Fibroblast of lung (primary cell): Measurements from ENCODE around the gene COL11A2. TPM values are rescaled to one million over a fixed set of nuclear protein-coding genes. Genes with fewer than 3 reads are reported as not detected.
A peak's percentile ranks its signal among the peaks of the same experiment; 100 is the strongest.

ENCODE experiments used
- DNase-seq, 2 donors: peaks; one replicate each; pipeline versions ENCODE4 v3.0.0 to v3.0.0-alpha.2; 2010; ENCODE audit warnings: low read depth in 2 of 2
- H2AFZ ChIP-seq: 2 replicates; pipeline ENCODE4 v1.5.1; 2012; ENCODE audit warnings: low read length, control low read depth, inconsistent platforms
- H3K27ac ChIP-seq: 2 replicates; pipeline ENCODE4 v1.5.1; 2011; ENCODE audit warnings: low read length, control low read depth; ENCODE audit not compliant: insufficient read depth
- H3K27me3 ChIP-seq: 2 replicates; pipeline ENCODE4 v1.5.1; 2011; ENCODE audit warnings: mild to moderate bottlenecking, low read length; ENCODE audit not compliant: control insufficient read depth, insufficient read depth
- H3K36me3 ChIP-seq: 2 replicates; pipeline ENCODE4 v1.5.1; 2011; ENCODE audit warnings: low read length; ENCODE audit not compliant: control insufficient read depth, insufficient read depth
- H3K4me1 ChIP-seq: 2 replicates; pipeline ENCODE4 v1.5.1; 2011; ENCODE audit warnings: low read length; ENCODE audit not compliant: control insufficient read depth, insufficient read depth; ENCODE audit errors: extremely low read depth
- H3K4me2 ChIP-seq: 2 replicates; pipeline ENCODE4 v1.5.1; 2011; ENCODE audit warnings: low read length, control low read depth; ENCODE audit not compliant: insufficient read depth; ENCODE audit errors: extremely low read depth
- H3K4me3 ChIP-seq, 4 experiments: fragments of 200-600 bp in 1 of 4; sonication (generic) in 1 of 4; replicated peaks in 1 of 4; 2 replicates each; pipeline ENCODE4 v1.5.1; 2011 to 2016; ENCODE audit warnings: low read length in 4 of 4, low read depth in 3 of 4, mild to moderate bottlenecking in 3 of 4, control low read depth in 2 of 4, inconsistent platforms in 1 of 4, mixed read lengths in 1 of 4; ENCODE audit not compliant: insufficient read depth in 1 of 4; ENCODE audit errors: control extremely low read depth in 1 of 4
- H3K79me2 ChIP-seq: 2 replicates; pipeline ENCODE4 v1.5.1; 2012; ENCODE audit warnings: mild to moderate bottlenecking, low read length, inconsistent platforms; ENCODE audit not compliant: control insufficient read depth, insufficient read depth
- H3K9ac ChIP-seq: 2 replicates; pipeline ENCODE4 v1.5.1; 2011; ENCODE audit warnings: mild to moderate bottlenecking, low read length, control low read depth; ENCODE audit not compliant: insufficient read depth
- H3K9me3 ChIP-seq: 2 replicates; pipeline ENCODE4 v1.5.1; 2012; ENCODE audit warnings: low read depth, low read length; ENCODE audit not compliant: control insufficient read depth, insufficient read depth
- H4K20me1 ChIP-seq: 2 replicates; pipeline ENCODE4 v1.5.1; 2011; ENCODE audit warnings: low read length; ENCODE audit not compliant: control insufficient read depth, insufficient read depth; ENCODE audit errors: extremely low read depth
- EZH2 ChIP-seq: IDR thresholded peaks from 2 replicates; pipeline ENCODE4 v1.5.1; 2012; ENCODE audit warnings: low read length, control low read depth, mild to moderate bottlenecking; ENCODE audit errors: missing control alignments
- polyA plus RNA-seq, 2 donors: library from polyadenylated mRNA; depleted of rRNA in 1 of 2; stranded (reverse) in 1 of 2; unstranded in 1 of 2; fragments of >200 nt; gene quantifications; 2 replicates each; pipeline ENCODE4 v1.2.1, GENCODE V29; 2011 to 2012; ENCODE audit warnings: missing spikeins in 1 of 2
- total RNA-seq: library from RNA; depleted of rRNA; stranded (reverse); fragments of >200 nt; gene quantifications from 2 replicates; pipeline ENCODE4 v1.2.1, GENCODE V29; 2014
- TF ChIP-seq, protein P1 (sequence below), 2 donors: IDR thresholded peaks in 1 of 2; conservative IDR thresholded peaks in 1 of 2; 1 replicate in 1 of 2; 2 replicates in 1 of 2; pipeline ENCODE4 v1.5.1; 2011 to 2012; ENCODE audit warnings: low read length in 2 of 2, control low read depth in 1 of 2, inconsistent platforms in 1 of 2, low read depth in 1 of 2, mild to moderate bottlenecking in 1 of 2

Gene COL11A2
- total and polyA plus RNA-seq, 2 donors (not counting 1 experiment from before 2014, with no cell fraction given) = 0.17 TPM

DNA sequence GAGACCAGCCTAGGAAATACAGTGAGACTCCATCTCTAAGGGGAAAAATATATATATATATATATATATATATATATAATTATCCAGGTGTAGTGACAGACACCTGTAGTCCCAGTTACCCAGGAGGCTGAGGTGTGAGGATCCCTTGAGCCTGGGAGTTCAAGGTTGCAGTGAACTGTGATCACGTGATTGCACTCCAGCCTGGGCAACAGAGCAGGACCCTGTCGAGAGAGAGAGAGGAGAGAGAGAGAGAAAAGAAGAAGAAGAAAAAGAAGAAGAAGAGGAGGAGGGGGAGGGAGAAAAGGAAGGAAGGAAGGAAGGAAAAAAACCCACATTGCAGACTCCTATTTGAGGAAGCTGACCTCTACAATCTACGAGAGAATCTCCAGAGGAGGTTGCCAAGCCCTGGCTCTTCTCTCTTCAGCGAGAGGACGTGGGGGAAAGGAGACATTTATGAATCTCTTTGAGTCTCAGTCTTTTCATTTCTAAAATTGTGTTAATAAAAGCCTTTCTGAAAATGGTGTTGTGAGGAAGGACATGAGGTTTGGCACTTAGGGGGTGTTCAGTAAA, 49.7 kb downstream of the COL11A2 start:
- Histone ChIP-seq H4K20me1 (no peaks in the 10 kb centered on the region), H3K4me1 (no peaks in the 10 kb centered on the region), H3K4me2 (no peak overlapping the region), H3K27ac (no peak overlapping the region), H3K9me3 (no peaks in the 10 kb centered on the region), H2AFZ (no peak overlapping the region), H3K36me3 (no peaks in the 10 kb centered on the region), H3K27me3 (peaks cover 14% of the 10 kb centered on the region), H3K9ac (no peak overlapping the region), H3K4me3 (no peak overlapping the region), H3K79me2 (no peaks in the 10 kb centered on the region)
- TF ChIP-seq, protein P1, sequence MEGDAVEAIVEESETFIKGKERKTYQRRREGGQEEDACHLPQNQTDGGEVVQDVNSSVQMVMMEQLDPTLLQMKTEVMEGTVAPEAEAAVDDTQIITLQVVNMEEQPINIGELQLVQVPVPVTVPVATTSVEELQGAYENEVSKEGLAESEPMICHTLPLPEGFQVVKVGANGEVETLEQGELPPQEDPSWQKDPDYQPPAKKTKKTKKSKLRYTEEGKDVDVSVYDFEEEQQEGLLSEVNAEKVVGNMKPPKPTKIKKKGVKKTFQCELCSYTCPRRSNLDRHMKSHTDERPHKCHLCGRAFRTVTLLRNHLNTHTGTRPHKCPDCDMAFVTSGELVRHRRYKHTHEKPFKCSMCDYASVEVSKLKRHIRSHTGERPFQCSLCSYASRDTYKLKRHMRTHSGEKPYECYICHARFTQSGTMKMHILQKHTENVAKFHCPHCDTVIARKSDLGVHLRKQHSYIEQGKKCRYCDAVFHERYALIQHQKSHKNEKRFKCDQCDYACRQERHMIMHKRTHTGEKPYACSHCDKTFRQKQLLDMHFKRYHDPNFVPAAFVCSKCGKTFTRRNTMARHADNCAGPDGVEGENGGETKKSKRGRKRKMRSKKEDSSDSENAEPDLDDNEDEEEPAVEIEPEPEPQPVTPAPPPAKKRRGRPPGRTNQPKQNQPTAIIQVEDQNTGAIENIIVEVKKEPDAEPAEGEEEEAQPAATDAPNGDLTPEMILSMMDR (conservative IDR thresholded peaks at IDR 0.05 in 1 of 2, IDR thresholded peaks at IDR 0.05 in 1 of 2; ENCODE audit: low read depth in 1 of 2, low read length in 2 of 2) = no peak
- TF ChIP-seq EZH2 = no peak
- no peak for DNase-seq

DNA sequence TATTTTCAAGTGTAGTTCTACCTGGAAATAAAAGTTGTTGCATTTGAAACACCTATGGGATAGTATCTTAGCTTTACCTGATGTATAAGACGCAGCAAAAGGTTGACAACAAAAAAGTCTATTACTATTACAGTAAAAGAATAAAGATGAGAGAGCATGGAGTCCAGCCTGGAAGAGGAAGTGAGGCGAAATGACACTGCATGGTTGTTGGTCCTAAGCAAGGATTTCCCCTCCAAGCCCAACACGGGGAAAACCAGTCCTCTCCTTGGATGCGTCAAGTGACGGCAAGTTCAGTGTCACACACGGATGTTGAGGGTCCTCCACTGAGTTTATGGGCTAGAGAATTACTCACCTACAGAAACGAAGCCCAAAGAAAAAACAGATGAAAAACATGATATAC, 51.7 kb downstream of the COL11A2 start:
- H3K27me3 ChIP-seq = peaks cover 14% of the 10 kb centered on the region
- DNase-seq = no peak

DNA sequence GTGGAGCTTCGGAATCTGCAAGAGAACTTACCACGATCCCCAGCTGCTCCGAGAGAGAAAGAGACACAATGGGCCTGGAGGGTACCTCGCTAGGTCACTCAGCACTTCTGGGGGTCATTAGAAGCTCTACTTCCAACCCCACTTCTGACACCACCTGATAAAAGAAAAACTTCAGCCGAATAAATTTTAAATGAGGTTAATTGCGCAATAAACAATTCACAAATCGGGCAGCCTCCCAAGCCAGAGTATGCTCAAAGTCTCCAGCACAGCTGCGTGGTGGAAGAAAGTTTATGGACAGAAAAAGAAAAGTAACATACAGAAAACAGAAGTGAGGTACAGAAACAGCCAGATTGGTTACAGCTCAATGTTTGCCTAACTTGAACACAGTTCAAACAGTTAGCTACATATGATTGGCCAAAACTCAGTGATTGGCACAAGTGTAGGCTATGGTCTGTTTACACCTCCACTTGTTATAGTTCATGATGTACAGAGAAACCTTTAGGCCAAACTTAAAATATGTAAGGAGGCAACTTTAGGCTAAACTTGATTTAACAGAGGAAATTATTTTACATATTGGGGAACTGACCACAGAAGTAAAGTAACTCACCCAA, 52.6 kb downstream of the COL11A2 start:
- Histone ChIP-seq H3K4me3 (no peak overlapping the region), H3K36me3 (no peaks in the 10 kb centered on the region), H2AFZ (no peak overlapping the region), H3K79me2 (no peaks in the 10 kb centered on the region), H3K27me3 (peaks cover 14% of the 10 kb centered on the region), H4K20me1 (no peaks in the 10 kb centered on the region), H3K27ac (no peak overlapping the region), H3K4me1 (no peaks in the 10 kb centered on the region), H3K9me3 (no peaks in the 10 kb centered on the region), H3K9ac (no peak overlapping the region), H3K4me2 (no peak overlapping the region)
- DNase-seq = peak in 1 of 2 donors; percentile 30
- no peak for TF ChIP-seq EZH2
- TF ChIP-seq, protein P1 (conservative IDR thresholded peaks at IDR 0.05 in 1 of 2, IDR thresholded peaks at IDR 0.05 in 1 of 2; ENCODE audit: low read depth in 1 of 2, low read length in 2 of 2) = no peak

More for the DNA sequence above, 51.7 kb downstream of the COL11A2 start:
- H3K9ac ChIP-seq = no peak overlapping the region
- H3K36me3 ChIP-seq = no peaks in the 10 kb centered on the region
- H3K9me3 ChIP-seq = no peaks in the 10 kb centered on the region
- no peaks in the 10 kb centered on the region for H3K4me1 ChIP-seq
- TF ChIP-seq EZH2 = no peak
- TF ChIP-seq, protein P1 (conservative IDR thresholded peaks at IDR 0.05 in 1 of 2, IDR thresholded peaks at IDR 0.05 in 1 of 2; ENCODE audit: low read depth in 1 of 2, low read length in 2 of 2) = no peak
- H3K4me2 ChIP-seq = no peak overlapping the region
- no peak overlapping the region for H2AFZ ChIP-seq
- H3K27ac ChIP-seq = no peak overlapping the region
- H4K20me1 ChIP-seq = no peaks in the 10 kb centered on the region
- no peak overlapping the region for H3K4me3 ChIP-seq
- no peaks in the 10 kb centered on the region for H3K79me2 ChIP-seq
